Astrocyte (in vitro differentiated cells and primary cell): ENCODE measurements around the gene GDPD1. TPM values are rescaled to one million over a fixed set of nuclear protein-coding genes. Genes with fewer than 3 reads are reported as not detected.
A peak's percentile ranks its signal among the peaks of the same experiment; 100 is the strongest.
"Not testable (repeated sequence)": the region's sequence is repeated elsewhere in the genome, so short reads cannot be mapped to it uniquely, and the experiment has no call there.

Experiments
- DNase-seq: peaks from one replicate; pipeline ENCODE4 v3.0.0-alpha.2; 2010; ENCODE audit warnings: low read depth
- FAIRE-seq: peaks from 2 replicates; lab custom pipeline; 2011; peaks lifted over from hg19 to GRCh38; lab: Jason Lieb, UNC
- H2AFZ ChIP-seq: 2 replicates; pipeline ENCODE4 v1.6.0; 2012; ENCODE audit warnings: low read depth, low read length, inconsistent platforms
- H3K27ac ChIP-seq: 2 replicates; pipeline ENCODE4 v1.5.1; 2011; ENCODE audit warnings: low read depth, low read length, inconsistent platforms
- H3K27me3 ChIP-seq: 2 replicates; pipeline ENCODE4 v1.6.0; 2011; ENCODE audit warnings: low read length, inconsistent platforms; ENCODE audit not compliant: insufficient read depth
- H3K36me3 ChIP-seq: 2 replicates; pipeline ENCODE4 v1.5.1; 2011; ENCODE audit warnings: low read length, inconsistent platforms; ENCODE audit not compliant: insufficient read depth
- H3K4me1 ChIP-seq: 2 replicates; pipeline ENCODE4 v1.5.1; 2011; ENCODE audit warnings: low read length, inconsistent platforms; ENCODE audit not compliant: insufficient read depth
- H3K4me2 ChIP-seq: 2 replicates; pipeline ENCODE4 v1.6.0; 2012; ENCODE audit warnings: low read length, inconsistent platforms
- H3K4me3 ChIP-seq: 2 replicates; pipeline ENCODE4 v1.5.1; 2011; ENCODE audit warnings: low read depth, mild to moderate bottlenecking, low read length, inconsistent platforms; ENCODE audit not compliant: insufficient read depth
- H3K79me2 ChIP-seq: 2 replicates; pipeline ENCODE4 v1.6.0; 2012; ENCODE audit warnings: mild to moderate bottlenecking, low read length, inconsistent platforms; ENCODE audit not compliant: insufficient read depth
- H3K9ac ChIP-seq: 2 replicates; pipeline ENCODE4 v1.6.0; 2012; ENCODE audit warnings: mild to moderate bottlenecking, low read length, inconsistent platforms
- H3K9me3 ChIP-seq: 2 replicates; pipeline ENCODE4 v1.5.1; 2012; ENCODE audit warnings: low read depth, mild to moderate bottlenecking, low read length, inconsistent platforms; ENCODE audit not compliant: insufficient read depth
- H4K20me1 ChIP-seq: 2 replicates; pipeline ENCODE4 v1.6.0; 2012; ENCODE audit warnings: low read length, inconsistent platforms; ENCODE audit not compliant: insufficient read depth
- H3K27ac Mint-ChIP-seq: one replicate; pipeline ENCODE4 v1.8.0; 2021; ENCODE audit warnings: mild to moderate bottlenecking, mixed read lengths; ENCODE audit not compliant: unreplicated experiment
- H3K27me3 Mint-ChIP-seq: one replicate; pipeline ENCODE4 v1.8.0; 2021; ENCODE audit warnings: low read depth, mixed read lengths; ENCODE audit not compliant: unreplicated experiment
- H3K36me3 Mint-ChIP-seq: one replicate; pipeline ENCODE4 v1.8.0; 2021; ENCODE audit warnings: low read depth, mixed read lengths; ENCODE audit not compliant: unreplicated experiment
- H3K4me1 Mint-ChIP-seq: one replicate; pipeline ENCODE4 v1.8.0; 2021; ENCODE audit warnings: low read depth, mixed read lengths; ENCODE audit not compliant: unreplicated experiment
- H3K4me3 Mint-ChIP-seq: one replicate; pipeline ENCODE4 v1.8.0; 2021; ENCODE audit warnings: mild to moderate bottlenecking, moderate library complexity, mixed read lengths; ENCODE audit not compliant: unreplicated experiment
- H3K9me3 Mint-ChIP-seq: one replicate; pipeline ENCODE4 v1.8.0; 2021; ENCODE audit warnings: mild to moderate bottlenecking, mixed read lengths; ENCODE audit not compliant: unreplicated experiment
- CTCF ChIP-seq: IDR thresholded peaks from 2 replicates; pipeline ENCODE4 v1.5.1; 2011; ENCODE audit warnings: low read depth, mild to moderate bottlenecking, inconsistent platforms, low read length, moderate library complexity; ENCODE audit not compliant: insufficient read depth
- EZH2 ChIP-seq: IDR thresholded peaks from 2 replicates; pipeline ENCODE4 v1.6.1; 2012; ENCODE audit warnings: mild to moderate bottlenecking, low read length, inconsistent platforms; ENCODE audit not compliant: insufficient read depth
- total RNA-seq: library from RNA; stranded (reverse); gene quantifications from 2 replicates; pipeline ENCODE4 v1.2.1, GENCODE V29; 2021

The GDPD1 gene
- total RNA-seq, 1 donor from 2014 or later: 4.2 TPM

GRCh38 chr17:59310263-59310920 lies 90.1 kb downstream of the GDPD1 start:
- Mint-ChIP-seq H3K4me3 (no peak overlapping the region), H3K36me3 (no peaks in the 10 kb centered on the region), H3K27me3 (no peaks in the 10 kb centered on the region), H3K27ac (no peak overlapping the region), H3K9me3 (no peaks in the 10 kb centered on the region), H3K4me1 (no peaks in the 10 kb centered on the region)
- Histone ChIP-seq H3K9ac (no peak overlapping the region), H3K9me3 (no peaks in the 10 kb centered on the region), H3K4me1 (no peaks in the 10 kb centered on the region), H3K27me3 (no peaks in the 10 kb centered on the region), H3K4me2 (no peak overlapping the region), H4K20me1 (no peaks in the 10 kb centered on the region), H3K36me3 (no peaks in the 10 kb centered on the region), H3K4me3 (no peak overlapping the region), H3K27ac (no peak overlapping the region), H2AFZ (no peak overlapping the region), H3K79me2 (no peaks in the 10 kb centered on the region)
- TF ChIP-seq CTCF: no peak
- DNase-seq (no peak), FAIRE-seq (no peak)

GRCh38 chr17:59311051-59311468 lies 90.7 kb downstream of the GDPD1 start:
- no peak overlapping the region for H3K27ac ChIP-seq
- no peaks in the 10 kb centered on the region for H3K27me3 Mint-ChIP-seq
- H3K4me2 ChIP-seq: no peak overlapping the region
- TF ChIP-seq CTCF: peak; percentile 85
- no peak for TF ChIP-seq EZH2
- no peak overlapping the region for H3K4me3 ChIP-seq
- peak; percentile 41 for FAIRE-seq
- H4K20me1 ChIP-seq: no peaks in the 10 kb centered on the region
- H3K4me1 Mint-ChIP-seq: no peaks in the 10 kb centered on the region
- no peak overlapping the region for H3K27ac Mint-ChIP-seq
- no peaks in the 10 kb centered on the region for H3K79me2 ChIP-seq
- no peaks in the 10 kb centered on the region for H3K4me1 ChIP-seq
- no peak overlapping the region for H2AFZ ChIP-seq
- no peaks in the 10 kb centered on the region for H3K36me3 Mint-ChIP-seq
- H3K9ac ChIP-seq: no peak overlapping the region
- no peak overlapping the region for H3K4me3 Mint-ChIP-seq
- DNase-seq: peak; percentile 23
- no peaks in the 10 kb centered on the region for H3K36me3 ChIP-seq
- H3K9me3 ChIP-seq: no peaks in the 10 kb centered on the region
- no peaks in the 10 kb centered on the region for H3K9me3 Mint-ChIP-seq
- no peaks in the 10 kb centered on the region for H3K27me3 ChIP-seq

GRCh38 chr17:59311521-59311920 lies 91.2 kb downstream of the GDPD1 start:
- H3K36me3 Mint-ChIP-seq, H3K4me1 ChIP-seq, DNase-seq, H3K36me3 ChIP-seq, H3K4me3 ChIP-seq, FAIRE-seq, H4K20me1 ChIP-seq, H3K4me2 ChIP-seq, H3K9ac ChIP-seq, H3K9me3 Mint-ChIP-seq, H3K4me3 Mint-ChIP-seq, H3K27me3 ChIP-seq, H3K27ac Mint-ChIP-seq, H3K9me3 ChIP-seq, H3K79me2 ChIP-seq, H2AFZ ChIP-seq, H3K27ac ChIP-seq, H3K4me1 Mint-ChIP-seq, H3K27me3 Mint-ChIP-seq: not testable (repeated sequence)
